H1 (cell line): ENCODE measurements around the gene RALGDS. TPM values are rescaled to one million over a fixed set of nuclear protein-coding genes. Genes with fewer than 3 reads are reported as not detected.

ENCODE experiments used
- CTCF ChIA-PET: fragments of 300-600 bp; sonication (Branson Sonifier 250); formaldehyde crosslinking; loops from one replicate; lab custom pipeline; 2021; ENCODE audit not compliant: partially characterized antibody; lab: Charles Lee
- POLR2A ChIA-PET: fragments of 300-600 bp; sonication (Branson Sonifier 250); formaldehyde crosslinking; loops from one replicate; lab custom pipeline; 2021; ENCODE audit warnings: inconsistent platforms; ENCODE audit not compliant: partially characterized antibody; lab: Charles Lee
- DNase-seq, 2 experiments: peaks; one replicate each; pipeline versions ENCODE4 v3.0.0 to v3.0.0-alpha.2; 2010 to 2022; ENCODE audit warnings: low spot score in 2 of 2, low read depth in 1 of 2, mixed read lengths in 1 of 2
- FAIRE-seq: peaks from 2 replicates; lab custom pipeline; 2011; peaks lifted over from hg19 to GRCh38; lab: Jason Lieb, UNC
- H2AFZ ChIP-seq: 2 replicates; pipeline ENCODE4 v1.8.1; 2012; ENCODE audit warnings: low read length, inconsistent platforms
- H2AK5ac ChIP-seq: 2 replicates; pipeline ENCODE4 v1.6.1; 2013; ENCODE audit warnings: low read depth, low read length
- H2BK120ac ChIP-seq: replicated peaks from 2 replicates; pipeline ENCODE3; 2013; ENCODE audit warnings: low read depth, low read length, inconsistent platforms
- H2BK12ac ChIP-seq: 2 replicates; pipeline ENCODE4 v1.6.1; 2013; ENCODE audit warnings: low read depth, low read length
- H2BK15ac ChIP-seq: 2 replicates; pipeline ENCODE4 v1.6.1; 2013; ENCODE audit warnings: low read length
- H2BK20ac ChIP-seq: 2 replicates; pipeline ENCODE4 v1.6.1; 2013; ENCODE audit warnings: low read length
- H2BK5ac ChIP-seq: 2 replicates; pipeline ENCODE4 v1.6.1; 2013; ENCODE audit warnings: low read depth, low read length
- H3K14ac ChIP-seq: 2 replicates; pipeline ENCODE4 v1.6.1; 2013; ENCODE audit warnings: inconsistent platforms; ENCODE audit not compliant: insufficient read length
- H3K18ac ChIP-seq: 2 replicates; pipeline ENCODE4 v1.6.1; 2013; ENCODE audit warnings: low read length; ENCODE audit errors: extremely low read depth
- H3K23ac ChIP-seq: 2 replicates; pipeline ENCODE4 v1.6.1; 2013; ENCODE audit warnings: inconsistent platforms; ENCODE audit not compliant: insufficient read length
- H3K23me2 ChIP-seq: 2 replicates; pipeline ENCODE4 v1.6.1; 2013; ENCODE audit warnings: low read depth, low read length
- H3K27ac ChIP-seq: 2 replicates; pipeline ENCODE4 v1.6.1; 2011; ENCODE audit warnings: low read depth, low read length, inconsistent platforms
- H3K27me3 ChIP-seq, 4 experiments: replicated peaks in 1 of 4; 1 replicate in 1 of 4; 2 replicates in 3 of 4; pipeline versions ENCODE4 v1.6.1 to v1.8.1; 2011 to 2013; ENCODE audit warnings: low read length in 3 of 4, mild to moderate bottlenecking in 3 of 4, inconsistent platforms in 2 of 4, mixed read lengths in 2 of 4, moderate library complexity in 1 of 4; ENCODE audit not compliant: control insufficient read depth in 3 of 4, insufficient read depth in 3 of 4; ENCODE audit errors: extremely low read depth in 1 of 4
- H3K36me3 ChIP-seq, 4 experiments: 2 replicates each; pipeline versions ENCODE4 v1.6.1 to v1.8.1; 2011 to 2013; ENCODE audit warnings: mild to moderate bottlenecking in 4 of 4, low read length in 3 of 4, moderate library complexity in 2 of 4, control low read depth in 1 of 4, inconsistent platforms in 1 of 4; ENCODE audit not compliant: insufficient read depth in 4 of 4, control insufficient read depth in 2 of 4
- H3K4ac ChIP-seq: replicated peaks from 2 replicates; pipeline ENCODE3; 2013; ENCODE audit warnings: low read length, low read depth, mixed read lengths, inconsistent platforms; ENCODE audit not compliant: insufficient read length
- H3K4me1 ChIP-seq, 4 experiments: replicated peaks in 1 of 4; 1 replicate in 1 of 4; 2 replicates in 3 of 4; pipeline versions ENCODE4 v1.6.1 to v1.8.1; 2011 to 2013; ENCODE audit warnings: low read length in 3 of 4, inconsistent platforms in 2 of 4, mixed read lengths in 1 of 4; ENCODE audit not compliant: insufficient read depth in 4 of 4, control insufficient read depth in 3 of 4
- H3K4me2 ChIP-seq, 2 experiments: 2 replicates each; pipeline versions ENCODE4 v1.6.1 to v1.8.1; 2011 to 2013; ENCODE audit warnings: low read depth in 2 of 2, low read length in 2 of 2, control low read depth in 1 of 2, inconsistent platforms in 1 of 2, mild to moderate bottlenecking in 1 of 2; ENCODE audit not compliant: insufficient read depth in 1 of 2
- H3K4me3 ChIP-seq, 4 experiments: fragments of 200-600, 300-600 bp in 1 of 4; sonication (generic), shearing (Covaris generic), sonication (Bioruptor Twin) in 1 of 4; 2 replicates each; pipeline versions ENCODE4 v1.5.1 to v1.8.1; 2011 to 2016; ENCODE audit warnings: low read length in 4 of 4, low read depth in 3 of 4, control low read depth in 2 of 4, inconsistent platforms in 2 of 4, mild to moderate bottlenecking in 2 of 4, mixed read lengths in 1 of 4, moderate library complexity in 1 of 4; ENCODE audit not compliant: insufficient read depth in 2 of 4; ENCODE audit errors: extremely low read depth in 1 of 4
- H3K56ac ChIP-seq: replicated peaks from 2 replicates; pipeline ENCODE3; 2013; ENCODE audit warnings: low read depth, mild to moderate bottlenecking, mixed read lengths, low read length, inconsistent platforms; ENCODE audit not compliant: insufficient read length
- H3K79me1 ChIP-seq: 2 replicates; pipeline ENCODE4 v1.6.1; 2013; ENCODE audit warnings: low read depth, low read length, control low read depth
- H3K79me2 ChIP-seq, 2 experiments: 2 replicates each; pipeline versions ENCODE4 v1.6.1 to v1.8.1; 2012 to 2013; ENCODE audit warnings: low read length in 2 of 2, mild to moderate bottlenecking in 2 of 2, inconsistent platforms in 1 of 2; ENCODE audit not compliant: insufficient read depth in 2 of 2, control insufficient read depth in 1 of 2
- H3K9ac ChIP-seq, 4 experiments: replicated peaks in 1 of 4; 1 replicate in 1 of 4; 2 replicates in 3 of 4; pipeline versions ENCODE4 v1.6.1 to v1.8.1; 2011 to 2013; ENCODE audit warnings: low read depth in 3 of 4, low read length in 3 of 4, control low read depth in 2 of 4, mild to moderate bottlenecking in 2 of 4, moderate library complexity in 2 of 4, inconsistent platforms in 1 of 4; ENCODE audit errors: extremely low read depth in 1 of 4
- H3K9me3 ChIP-seq, 2 experiments: 2 replicates each; pipeline versions ENCODE4 v1.6.1 to v1.8.1; 2012 to 2013; ENCODE audit warnings: mild to moderate bottlenecking in 2 of 2, moderate library complexity in 2 of 2, control low read depth in 1 of 2, inconsistent platforms in 1 of 2, low read depth in 1 of 2, low read length in 1 of 2, mixed read lengths in 1 of 2; ENCODE audit not compliant: insufficient read depth in 2 of 2
- H4K20me1 ChIP-seq, 2 experiments: replicated peaks in 1 of 2; 2 replicates each; pipeline versions ENCODE3 to v1.8.1; 2011 to 2013; ENCODE audit warnings: inconsistent platforms in 2 of 2, low read length in 2 of 2, mild to moderate bottlenecking in 1 of 2; ENCODE audit not compliant: insufficient read depth in 2 of 2, control insufficient read depth in 1 of 2
- H4K5ac ChIP-seq: 2 replicates; pipeline ENCODE4 v1.6.1; 2013; ENCODE audit warnings: low read length, low read depth, mixed read lengths, inconsistent platforms; ENCODE audit not compliant: insufficient read length
- H4K8ac ChIP-seq: 2 replicates; pipeline ENCODE4 v1.8.0; 2013; ENCODE audit warnings: mild to moderate bottlenecking, moderate library complexity, low read length, inconsistent platforms; ENCODE audit not compliant: insufficient read depth; ENCODE audit errors: extremely low read depth
- H4K91ac ChIP-seq: replicated peaks from 2 replicates; pipeline ENCODE3; 2013; ENCODE audit warnings: low read length, mixed read lengths, inconsistent platforms; ENCODE audit not compliant: insufficient read length
- BCL11A ChIP-seq, 2 experiments: IDR thresholded peaks; one replicate each; pipeline ENCODE4 v1.6.1; 2011; ENCODE audit warnings: low read depth in 2 of 2, low read length in 2 of 2, mild to moderate bottlenecking in 2 of 2
- E2F6 ChIP-seq: IDR thresholded peaks from 2 replicates; pipeline ENCODE4 v1.6.1; 2012; ENCODE audit warnings: inconsistent platforms
- TBP ChIP-seq: IDR thresholded peaks from 2 replicates; pipeline ENCODE4 v1.6.1; 2011; ENCODE audit warnings: low read depth, low read length, improper control_type of control experiment
- WGBS, 2 experiments: shearing (Covaris generic) in 1 of 2; methylation state at CpG; one replicate each; pipeline versions ENCODE4 v1.1.6 to v1.1.7; 2013 to 2015; ENCODE audit warnings: low lambda C conversion rate in 2 of 2, mixed read lengths in 2 of 2, inconsistent platforms in 1 of 2, low coverage in 1 of 2, missing lambda C conversion rate in 1 of 2; ENCODE audit not compliant: insufficient replicate concordance in 2 of 2, insufficient coverage in 1 of 2, insufficient read length in 1 of 2; ENCODE audit errors: extremely low coverage in 1 of 2, missing lambda C conversion rate in 1 of 2; 5-methylcytosine and 5-hydroxymethylcytosine counted together
- polyA plus RNA-seq, 7 experiments: library from polyadenylated mRNA; depleted of rRNA in 3 of 7; stranded (reverse) in 5 of 7; unstranded in 2 of 7; fragments of >200 nt in 5 of 7; fragments of 200-250 nt in 2 of 7; gene quantifications; 1 replicate in 5 of 7; 2 replicates in 1 of 7; 4 replicates in 1 of 7; pipeline versions ENCODE4 v1.2.1 to v1.2.3, GENCODE V29; 2011 to 2013; ENCODE audit warnings: missing spikeins in 2 of 7, mixed read lengths in 2 of 7
- total RNA-seq: library from RNA; stranded (reverse); fragmentation: NEBNext Ultra II Directional; extraction: Animal tissue kit (Norgen Biotek cat#: 25700); gene quantifications from 2 replicates; pipeline ENCODE4 v1.2.1, GENCODE V29; 2021

Gene RALGDS
- total and polyA plus RNA-seq, 2 of the 8 experiments (the other 6 are each of a cell fraction or from before 2014, with no cell fraction given): 14.5 to 25.5 TPM

GRCh38 chr9:133049043-133049442 lies 72.0 kb downstream of the RALGDS start:
- ChIA-PET CTCF (interaction anchor here (0.6 to 4.2 kb wide), 20 partner anchors 11 to 1785 kb away, joined by 3 to 21 read pairs (median 4); partner anchors contain the start of gene GTF3C5), POLR2A (interaction anchor here (0.6 to 1.6 kb wide), 4 partner anchors 11 to 412 kb away, joined by 3 to 4 read pairs (median 4); no protein-coding TSS in a partner anchor)
- Histone ChIP-seq H4K5ac (no peak overlapping the region), H2BK15ac (no peak overlapping the region), H3K56ac (no peak overlapping the region), H4K8ac (no peak overlapping the region), H4K20me1 (peaks cover 0 to 15% of the 10 kb centered on the region in 2 experiments), H2AFZ (no peak overlapping the region), H2BK120ac (no peak overlapping the region), H3K4me3 (no peak overlapping the region), H2AK5ac (no peak overlapping the region), H3K36me3 (peaks cover 14 to 49% (median 40%) of the 10 kb centered on the region in 4 experiments; a peak in 7 of 8 replicates), H3K27ac (no peak overlapping the region), H3K79me2 (no peaks in the 10 kb centered on the region), H3K14ac (no peak overlapping the region), H3K23ac (no peak overlapping the region), H3K9me3 (no peaks in the 10 kb centered on the region), H3K4me2 (no peak overlapping the region), H4K91ac (no peak overlapping the region), H2BK12ac (no peak overlapping the region), H3K18ac (no peak overlapping the region), H3K23me2 (no peaks in the 10 kb centered on the region), H2BK5ac (no peak overlapping the region), H3K27me3 (no peaks in the 10 kb centered on the region), H3K9ac (no peak overlapping the region), H2BK20ac (no peak overlapping the region), H3K4me1 (no peaks in the 10 kb centered on the region), H3K4ac (no peak overlapping the region), H3K79me1 (peaks cover 2% of the 10 kb centered on the region; the same call in 1 of the 2 replicates)
- DNase-seq: no peak
- no peak for FAIRE-seq
- WGBS, 2 experiments: 96% methylated on average over 13 of the region's 13 CpGs; no CpG with 5 or more reads in 1 of the 2 experiments
- TF ChIP-seq BCL11A (IDR thresholded peaks at IDR 0.05; ENCODE audit: low read depth in 2 of 2, low read length in 2 of 2) (no peak), E2F6 (no peak), TBP (no peak)
